ENCODE data around the gene CMTR1. TPM values are rescaled to one million over a fixed set of nuclear protein-coding genes. Genes with fewer than 3 reads are reported as not detected.

Gene CMTR1
- total RNA-seq, 4 donors from 2014 or later = 27.0 to 65.7 (median 28.9) TPM

DNA sequence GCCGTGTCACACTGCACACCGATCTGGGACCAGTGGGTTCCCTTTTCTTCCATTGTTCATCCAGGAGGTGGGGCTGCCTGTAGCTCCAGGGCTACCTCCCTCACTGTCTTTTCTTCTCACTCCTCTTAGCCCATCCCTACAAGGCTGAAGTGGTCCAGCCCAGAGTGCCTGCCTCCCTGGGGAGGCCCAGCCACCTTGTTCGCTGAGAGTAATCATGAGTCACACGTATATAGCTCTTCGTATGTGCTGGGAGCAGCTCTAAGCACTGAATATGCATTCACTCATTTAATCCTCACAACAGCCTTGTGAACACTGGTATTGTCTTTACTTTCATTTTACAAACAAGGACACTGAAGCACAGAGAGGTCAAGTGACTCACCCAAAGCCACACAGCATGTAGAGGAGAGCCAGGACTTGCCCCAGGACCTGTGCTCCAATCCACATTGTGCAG lies 81.3 kb downstream of the CMTR1 start:
- H3K4me3 ChIP-seq = no peak overlapping the region
- peaks cover 11% of the 10 kb centered on the region for H3K4me1 ChIP-seq
- 77% methylated on average over 5 of the region's 5 CpGs for WGBS
- DNase-seq (ENCODE audit: low spot score in 2 of 2) = no peak
- no peaks in the 10 kb centered on the region for H3K36me3 ChIP-seq
- H3K27ac ChIP-seq = no peak overlapping the region
- no peaks in the 10 kb centered on the region for H3K9me3 ChIP-seq
- no peak for TF ChIP-seq EP300 (IDR thresholded peaks at IDR 0.05)
- TF ChIP-seq POLR2AphosphoS5 (IDR thresholded peaks at IDR 0.05) = no peak
- TF ChIP-seq, protein P1, sequence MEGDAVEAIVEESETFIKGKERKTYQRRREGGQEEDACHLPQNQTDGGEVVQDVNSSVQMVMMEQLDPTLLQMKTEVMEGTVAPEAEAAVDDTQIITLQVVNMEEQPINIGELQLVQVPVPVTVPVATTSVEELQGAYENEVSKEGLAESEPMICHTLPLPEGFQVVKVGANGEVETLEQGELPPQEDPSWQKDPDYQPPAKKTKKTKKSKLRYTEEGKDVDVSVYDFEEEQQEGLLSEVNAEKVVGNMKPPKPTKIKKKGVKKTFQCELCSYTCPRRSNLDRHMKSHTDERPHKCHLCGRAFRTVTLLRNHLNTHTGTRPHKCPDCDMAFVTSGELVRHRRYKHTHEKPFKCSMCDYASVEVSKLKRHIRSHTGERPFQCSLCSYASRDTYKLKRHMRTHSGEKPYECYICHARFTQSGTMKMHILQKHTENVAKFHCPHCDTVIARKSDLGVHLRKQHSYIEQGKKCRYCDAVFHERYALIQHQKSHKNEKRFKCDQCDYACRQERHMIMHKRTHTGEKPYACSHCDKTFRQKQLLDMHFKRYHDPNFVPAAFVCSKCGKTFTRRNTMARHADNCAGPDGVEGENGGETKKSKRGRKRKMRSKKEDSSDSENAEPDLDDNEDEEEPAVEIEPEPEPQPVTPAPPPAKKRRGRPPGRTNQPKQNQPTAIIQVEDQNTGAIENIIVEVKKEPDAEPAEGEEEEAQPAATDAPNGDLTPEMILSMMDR (IDR thresholded peaks at IDR 0.05) = no peak
- no peak for TF ChIP-seq POLR2A (IDR thresholded peaks at IDR 0.05)
- peaks cover 45% of the 10 kb centered on the region for H3K27me3 ChIP-seq

DNA sequence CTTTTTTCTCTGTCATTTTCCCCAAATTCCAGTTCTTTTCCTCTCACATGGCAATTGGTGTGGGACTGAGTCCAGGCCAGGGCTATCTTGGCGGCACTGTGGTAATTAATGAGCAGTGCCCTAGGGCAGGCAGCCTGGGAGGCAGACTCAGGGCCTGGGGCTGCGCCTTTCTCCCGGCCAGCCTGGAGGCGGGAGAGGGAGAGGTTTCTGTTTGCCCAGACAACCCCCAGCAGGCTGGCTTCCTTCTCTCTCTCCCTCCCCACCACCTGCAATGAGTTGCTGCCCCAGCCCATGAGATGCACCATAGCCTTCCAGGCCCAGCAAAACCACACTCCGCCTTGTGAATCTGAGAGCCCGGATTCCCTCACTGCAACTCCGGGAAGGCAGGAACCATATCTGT lies 81.8 kb downstream of the CMTR1 start:
- no peak overlapping the region for H3K27ac ChIP-seq
- WGBS = 86% methylated on average over 7 of the region's 7 CpGs
- no peak for DNase-seq (ENCODE audit: low spot score in 2 of 2)
- TF ChIP-seq, protein P1 (IDR thresholded peaks at IDR 0.05) = no peak
- TF ChIP-seq POLR2AphosphoS5 (IDR thresholded peaks at IDR 0.05) (no peak), EP300 (IDR thresholded peaks at IDR 0.05) (no peak), POLR2A (IDR thresholded peaks at IDR 0.05) (no peak)
- H3K4me3 ChIP-seq = no peak overlapping the region
- no peaks in the 10 kb centered on the region for H3K9me3 ChIP-seq
- peaks cover 11% of the 10 kb centered on the region for H3K4me1 ChIP-seq
- peaks cover 45% of the 10 kb centered on the region for H3K27me3 ChIP-seq
- H3K36me3 ChIP-seq = no peaks in the 10 kb centered on the region

DNA sequence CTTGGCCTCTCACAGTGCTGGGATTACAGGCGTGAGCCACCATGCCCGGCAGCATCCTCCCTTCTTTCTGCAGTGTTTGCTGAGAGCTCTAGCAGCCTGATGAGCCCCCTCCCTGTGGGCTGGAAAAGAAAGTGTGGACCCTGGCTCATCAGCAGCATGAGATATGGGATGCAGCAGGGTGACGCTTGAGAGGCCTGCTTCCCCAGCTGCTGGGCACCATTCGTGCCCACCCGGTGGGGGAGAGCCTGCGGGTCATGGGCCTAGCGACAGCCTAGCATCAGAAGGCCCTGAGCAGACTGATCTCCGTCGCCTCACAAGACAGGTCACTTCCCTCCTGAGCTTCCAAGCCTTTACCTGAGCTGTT lies 82.7 kb downstream of the CMTR1 start:
- Histone ChIP-seq H3K9me3 (no peaks in the 10 kb centered on the region), H3K27me3 (peaks cover 48% of the 10 kb centered on the region), H3K4me1 (peaks cover 11% of the 10 kb centered on the region), H3K36me3 (no peaks in the 10 kb centered on the region), H3K4me3 (peak overlapping the region; percentile 4), H3K27ac (peak overlapping the region; percentile 24)
- WGBS = 46% methylated on average over 7 of the region's 9 CpGs
- TF ChIP-seq, protein P1 (IDR thresholded peaks at IDR 0.05) = no peak
- no peak for TF ChIP-seq POLR2A (IDR thresholded peaks at IDR 0.05)
- no peak for TF ChIP-seq POLR2AphosphoS5 (IDR thresholded peaks at IDR 0.05)
- no peak for TF ChIP-seq EP300 (IDR thresholded peaks at IDR 0.05)
- DNase-seq (ENCODE audit: low spot score in 2 of 2) = no peak

DNA sequence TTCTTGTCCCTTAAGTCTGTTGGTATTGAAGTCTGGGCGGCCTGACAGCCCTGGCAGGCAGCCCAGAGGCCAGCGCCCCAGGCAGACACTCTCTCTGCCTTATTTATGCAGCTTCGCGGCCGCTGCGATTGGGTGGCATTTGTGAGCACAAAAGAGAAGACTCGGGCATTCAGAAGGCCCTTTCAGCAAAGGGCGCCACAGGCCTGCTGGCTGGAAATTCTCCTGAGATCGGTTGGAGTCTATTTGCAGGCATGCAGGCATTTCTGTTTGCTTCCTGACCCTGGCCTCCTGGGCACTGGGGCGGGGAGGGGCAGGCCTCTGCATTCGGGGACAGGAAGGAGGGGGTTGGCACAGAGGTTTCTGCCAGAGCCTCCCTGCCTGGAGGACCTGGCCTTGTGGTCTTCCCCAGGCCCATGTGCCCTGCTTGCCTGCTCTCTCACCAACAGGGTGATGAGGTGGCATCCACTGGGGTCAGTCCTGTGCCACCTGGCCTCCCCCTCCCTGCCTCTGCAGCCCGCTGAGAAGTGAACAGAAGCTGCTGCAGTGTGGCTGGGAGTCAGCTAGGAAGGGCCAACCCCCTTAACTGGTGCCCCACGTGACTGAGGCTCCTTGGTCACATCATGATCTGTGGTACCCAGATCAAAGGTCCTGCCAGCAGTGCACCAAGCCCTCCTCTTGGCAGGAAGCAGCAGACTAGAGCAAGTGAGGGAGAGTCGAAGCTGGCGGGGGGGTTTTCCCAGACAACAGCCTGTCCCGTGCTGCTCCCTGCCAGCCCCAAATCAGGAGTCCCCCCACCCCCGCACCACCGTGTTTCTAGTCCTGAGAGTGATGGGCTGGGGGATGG lies 83.3 kb downstream of the CMTR1 start:
- no peaks in the 10 kb centered on the region for H3K9me3 ChIP-seq
- H3K27ac ChIP-seq = peak overlapping the region; percentile 24
- TF ChIP-seq POLR2AphosphoS5 (IDR thresholded peaks at IDR 0.05) (no peak), EP300 (IDR thresholded peaks at IDR 0.05) (no peak)
- DNase-seq (ENCODE audit: low spot score in 2 of 2) = no peak
- H3K27me3 ChIP-seq = peaks cover 53% of the 10 kb centered on the region
- peaks cover 11% of the 10 kb centered on the region for H3K4me1 ChIP-seq
- H3K36me3 ChIP-seq = no peaks in the 10 kb centered on the region
- H3K4me3 ChIP-seq = peak overlapping the region; percentile 4
- 31% methylated on average over 10 of the region's 18 CpGs for WGBS

DNA sequence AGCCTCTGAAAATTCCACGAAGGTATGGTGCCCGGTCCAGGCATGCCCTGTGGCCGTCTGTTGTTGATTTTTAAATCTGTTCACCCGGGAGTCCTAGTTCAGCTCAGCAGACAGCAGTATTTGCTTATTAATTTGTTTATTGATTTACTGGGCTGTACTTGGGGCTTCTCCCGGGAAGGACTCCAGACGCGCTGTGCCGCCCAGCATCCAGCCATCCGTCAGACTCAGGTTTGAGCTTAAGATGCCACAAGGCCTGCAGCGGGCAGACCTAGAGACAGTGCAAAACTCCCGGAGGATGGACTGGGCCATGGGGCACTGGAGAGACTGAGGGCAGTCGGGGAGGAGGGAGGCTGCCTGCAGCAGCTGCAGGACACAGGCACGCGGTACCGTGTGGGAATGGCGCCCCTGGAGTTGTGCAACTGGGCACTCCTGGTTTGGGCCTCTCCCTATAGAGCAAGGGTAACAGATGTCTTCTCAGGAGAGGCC lies 83.9 kb downstream of the CMTR1 start:
- H3K4me1 ChIP-seq = peaks cover 11% of the 10 kb centered on the region
- no peaks in the 10 kb centered on the region for H3K36me3 ChIP-seq
- WGBS = 57% methylated on average over 7 of the region's 16 CpGs
- TF ChIP-seq EP300 (IDR thresholded peaks at IDR 0.05) (no peak), POLR2A (IDR thresholded peaks at IDR 0.05) (no peak), POLR2AphosphoS5 (IDR thresholded peaks at IDR 0.05) (no peak)
- TF ChIP-seq, protein P1 (IDR thresholded peaks at IDR 0.05) = no peak
- no peak overlapping the region for H3K27ac ChIP-seq
- no peak for DNase-seq (ENCODE audit: low spot score in 2 of 2)
- H3K27me3 ChIP-seq = peaks cover 53% of the 10 kb centered on the region
- H3K9me3 ChIP-seq = no peaks in the 10 kb centered on the region
- H3K4me3 ChIP-seq = no peak overlapping the region

Data from suprapubic skin (tissue), 4 donors.